ENCODE measurements around the gene EI24.

DNA sequence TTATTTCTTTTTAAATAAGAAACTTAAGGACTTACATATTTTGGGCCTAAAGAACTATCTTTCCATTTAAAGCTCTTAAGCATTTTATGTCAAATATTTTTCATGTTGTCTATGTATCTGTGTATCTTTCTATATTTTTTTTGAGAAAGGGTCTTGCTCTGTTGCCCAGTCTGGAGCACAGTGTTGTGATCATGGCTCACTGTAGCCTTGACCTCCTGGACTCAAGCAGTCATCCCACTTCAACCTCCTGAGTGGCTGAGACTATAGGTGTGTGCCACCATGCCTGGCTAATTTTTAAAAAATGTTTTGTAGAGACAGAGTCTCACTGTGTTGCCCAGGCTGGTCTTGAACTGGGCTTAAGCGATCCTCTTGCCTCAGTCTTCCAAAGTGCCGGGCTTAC, 31.4 kb downstream of the EI24 start:
- TF ChIP-seq, protein P1, sequence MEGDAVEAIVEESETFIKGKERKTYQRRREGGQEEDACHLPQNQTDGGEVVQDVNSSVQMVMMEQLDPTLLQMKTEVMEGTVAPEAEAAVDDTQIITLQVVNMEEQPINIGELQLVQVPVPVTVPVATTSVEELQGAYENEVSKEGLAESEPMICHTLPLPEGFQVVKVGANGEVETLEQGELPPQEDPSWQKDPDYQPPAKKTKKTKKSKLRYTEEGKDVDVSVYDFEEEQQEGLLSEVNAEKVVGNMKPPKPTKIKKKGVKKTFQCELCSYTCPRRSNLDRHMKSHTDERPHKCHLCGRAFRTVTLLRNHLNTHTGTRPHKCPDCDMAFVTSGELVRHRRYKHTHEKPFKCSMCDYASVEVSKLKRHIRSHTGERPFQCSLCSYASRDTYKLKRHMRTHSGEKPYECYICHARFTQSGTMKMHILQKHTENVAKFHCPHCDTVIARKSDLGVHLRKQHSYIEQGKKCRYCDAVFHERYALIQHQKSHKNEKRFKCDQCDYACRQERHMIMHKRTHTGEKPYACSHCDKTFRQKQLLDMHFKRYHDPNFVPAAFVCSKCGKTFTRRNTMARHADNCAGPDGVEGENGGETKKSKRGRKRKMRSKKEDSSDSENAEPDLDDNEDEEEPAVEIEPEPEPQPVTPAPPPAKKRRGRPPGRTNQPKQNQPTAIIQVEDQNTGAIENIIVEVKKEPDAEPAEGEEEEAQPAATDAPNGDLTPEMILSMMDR (IDR thresholded peaks at IDR 0.05; ENCODE audit: control extremely low read depth in 1 of 3, insufficient read depth in 1 of 3, low read depth in 1 of 3, low read length in 3 of 3), result no peak
- TF ChIP-seq HDAC2 (IDR thresholded peaks at IDR 0.05; ENCODE audit: borderline replicate concordance in 1 of 2, low read depth in 2 of 2, low read length in 2 of 2), result no peak
- no peak for TF ChIP-seq ZNF274 (IDR thresholded peaks at IDR 0.05; ENCODE audit: borderline replicate concordance, extremely low read depth, low read length)
- TF ChIP-seq, protein P2, sequence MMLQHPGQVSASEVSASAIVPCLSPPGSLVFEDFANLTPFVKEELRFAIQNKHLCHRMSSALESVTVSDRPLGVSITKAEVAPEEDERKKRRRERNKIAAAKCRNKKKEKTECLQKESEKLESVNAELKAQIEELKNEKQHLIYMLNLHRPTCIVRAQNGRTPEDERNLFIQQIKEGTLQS (IDR thresholded peaks at IDR 0.05; ENCODE audit: insufficient read depth, low read depth, low read length), result no peak
- no peak for TF ChIP-seq EZH2 (IDR thresholded peaks at IDR 0.05; ENCODE audit: low read depth, low read length, severe bottlenecking)
- TF ChIP-seq SUZ12 (IDR thresholded peaks at IDR 0.05; ENCODE audit: low read length), result no peak
- TF ChIP-seq POLR2A (IDR thresholded peaks at IDR 0.05; ENCODE audit: control extremely low read depth in 1 of 2, low read depth in 2 of 2, low read length in 2 of 2), result no peak
- no peak for TF ChIP-seq SRF (IDR thresholded peaks at IDR 0.05; ENCODE audit: low read depth, low read length)
- no peak for TF ChIP-seq MAFK (IDR thresholded peaks at IDR 0.05; ENCODE audit: low read depth, low read length)
- TF ChIP-seq NRF1 (IDR thresholded peaks at IDR 0.05; ENCODE audit: low read depth, low read length), result no peak
- TF ChIP-seq POLR2AphosphoS5 (IDR thresholded peaks at IDR 0.05; ENCODE audit: low read depth, low read length), result no peak

All from H1 (cell line).